Peyer's patch (tissue), 4 donors: ENCODE measurements around the gene AP5B1. TPM values are rescaled to one million over a fixed set of nuclear protein-coding genes. Genes with fewer than 3 reads are reported as not detected.

Source experiments
- DNase-seq, 3 donors: peaks; one replicate each; pipeline ENCODE4 v3.0.0-alpha.2; 2017 to 2019
- H3K27ac ChIP-seq, 4 donors: fragments of 200-600 bp; sonication (generic); one replicate each; pipeline ENCODE4 v1.5.1; 2016 to 2019
- H3K27me3 ChIP-seq, 2 donors: fragments of 200-600 bp; sonication (generic); one replicate each; pipeline ENCODE4 v1.5.1; 2019
- H3K36me3 ChIP-seq, 3 donors: fragments of 200-600 bp; sonication (generic); one replicate each; pipeline ENCODE4 v1.5.1; 2016 to 2019
- H3K4me1 ChIP-seq, 4 donors: fragments of 200-600 bp; sonication (generic); one replicate each; pipeline ENCODE4 v1.5.1; 2016 to 2019
- H3K4me3 ChIP-seq, 4 donors: fragments of 200-600 bp; sonication (generic); 1 replicate in 3 of 4; 2 replicates in 1 of 4; pipeline ENCODE4 v1.5.1; 2016 to 2019; ENCODE audit warnings: mild to moderate bottlenecking in 1 of 4
- H3K9me3 ChIP-seq, 4 donors: fragments of 200-600 bp; sonication (generic); one replicate each; pipeline ENCODE4 v1.5.1; 2016 to 2019; ENCODE audit warnings: mild to moderate bottlenecking in 1 of 4
- POLR2A ChIP-seq, 2 donors: fragments of 450-650 bp; IDR thresholded peaks; one replicate each; pipeline ENCODE4 v1.5.1; 2017; ENCODE audit warnings: antibody characterized with exemption in 2 of 2, mild to moderate bottlenecking in 2 of 2, moderate library complexity in 2 of 2
- total RNA-seq, 4 donors: library from RNA; depleted of rRNA; stranded (reverse); fragments of >200 nt; gene quantifications; one replicate each; pipeline ENCODE4 v1.1.0, GENCODE V29; 2016
- TF ChIP-seq, protein P1 (sequence below), 6 experiments: fragments of 450-650 bp in 4 of 6; fragments of 200-600 bp in 2 of 6; sonication (generic) in 1 of 6; IDR thresholded peaks; one replicate each; pipeline ENCODE4 v1.5.1; 2017 to 2019; ENCODE audit warnings: antibody characterized with exemption in 6 of 6, mild to moderate bottlenecking in 3 of 6, moderate library complexity in 1 of 6

Gene AP5B1
- total RNA-seq, 4 donors from 2014 or later, result 14.9 to 35.8 (median 35.0) TPM

DNA sequence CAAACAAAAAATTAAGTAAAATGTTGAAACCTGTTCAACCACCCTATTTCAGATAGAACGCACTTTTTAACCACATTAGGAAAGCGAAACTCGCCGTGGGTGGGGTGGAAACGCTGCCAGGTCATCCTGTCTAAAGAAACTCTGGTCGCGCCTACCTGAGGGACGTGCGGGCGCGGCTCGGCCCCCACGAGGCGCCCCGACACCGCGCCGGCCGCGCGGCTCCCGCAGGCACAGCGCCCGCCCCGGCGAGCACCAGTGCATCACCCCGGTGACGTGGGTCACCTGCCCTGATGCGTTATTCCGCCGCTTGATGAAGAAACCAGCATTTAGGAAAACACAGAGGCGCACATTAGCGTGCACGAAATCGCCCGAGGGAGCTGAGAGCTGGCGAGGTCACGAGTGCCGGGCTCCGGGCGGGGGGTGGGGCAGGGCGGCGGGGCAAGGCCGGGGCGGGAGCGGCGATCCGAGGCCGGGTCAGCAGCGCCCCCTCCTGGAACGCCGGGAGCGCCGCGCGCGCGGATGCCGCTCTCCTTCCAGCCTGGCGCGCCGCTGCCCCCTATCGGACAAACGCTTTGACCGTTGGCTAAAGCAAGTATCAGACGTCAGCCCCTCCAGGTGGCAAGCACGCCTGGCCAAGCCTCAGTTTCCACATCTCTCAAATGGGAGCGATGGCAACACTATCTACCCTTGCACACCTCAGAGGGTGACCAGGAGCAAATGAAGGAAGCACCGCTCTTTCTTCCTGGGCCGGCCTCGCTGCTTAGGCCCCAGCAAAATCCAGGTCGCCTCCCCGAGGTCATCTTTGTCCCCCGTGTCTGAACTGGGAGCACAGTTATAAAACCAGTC lies 37.3 kb upstream of the AP5B1 start:
- Histone ChIP-seq H3K9me3 (no peaks in the 10 kb centered on the region), H3K4me1 (peaks cover 0 to 20% (median 2%) of the 10 kb centered on the region in 4 donors), H3K27me3 (no peaks in the 10 kb centered on the region), H3K36me3 (no peaks in the 10 kb centered on the region), H3K4me3 (peak overlapping the region; percentile 41 to 73 (median 66)), H3K27ac (peak overlapping the region; percentile 57 to 90 (median 82))
- TF ChIP-seq POLR2A (IDR thresholded peaks at IDR 0.05), result no peak
- TF ChIP-seq, protein P1, sequence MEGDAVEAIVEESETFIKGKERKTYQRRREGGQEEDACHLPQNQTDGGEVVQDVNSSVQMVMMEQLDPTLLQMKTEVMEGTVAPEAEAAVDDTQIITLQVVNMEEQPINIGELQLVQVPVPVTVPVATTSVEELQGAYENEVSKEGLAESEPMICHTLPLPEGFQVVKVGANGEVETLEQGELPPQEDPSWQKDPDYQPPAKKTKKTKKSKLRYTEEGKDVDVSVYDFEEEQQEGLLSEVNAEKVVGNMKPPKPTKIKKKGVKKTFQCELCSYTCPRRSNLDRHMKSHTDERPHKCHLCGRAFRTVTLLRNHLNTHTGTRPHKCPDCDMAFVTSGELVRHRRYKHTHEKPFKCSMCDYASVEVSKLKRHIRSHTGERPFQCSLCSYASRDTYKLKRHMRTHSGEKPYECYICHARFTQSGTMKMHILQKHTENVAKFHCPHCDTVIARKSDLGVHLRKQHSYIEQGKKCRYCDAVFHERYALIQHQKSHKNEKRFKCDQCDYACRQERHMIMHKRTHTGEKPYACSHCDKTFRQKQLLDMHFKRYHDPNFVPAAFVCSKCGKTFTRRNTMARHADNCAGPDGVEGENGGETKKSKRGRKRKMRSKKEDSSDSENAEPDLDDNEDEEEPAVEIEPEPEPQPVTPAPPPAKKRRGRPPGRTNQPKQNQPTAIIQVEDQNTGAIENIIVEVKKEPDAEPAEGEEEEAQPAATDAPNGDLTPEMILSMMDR (IDR thresholded peaks at IDR 0.05), result peak; percentile 97 to 100 (median 99)
- DNase-seq, result peak; percentile 95 to 98 (median 98)

DNA sequence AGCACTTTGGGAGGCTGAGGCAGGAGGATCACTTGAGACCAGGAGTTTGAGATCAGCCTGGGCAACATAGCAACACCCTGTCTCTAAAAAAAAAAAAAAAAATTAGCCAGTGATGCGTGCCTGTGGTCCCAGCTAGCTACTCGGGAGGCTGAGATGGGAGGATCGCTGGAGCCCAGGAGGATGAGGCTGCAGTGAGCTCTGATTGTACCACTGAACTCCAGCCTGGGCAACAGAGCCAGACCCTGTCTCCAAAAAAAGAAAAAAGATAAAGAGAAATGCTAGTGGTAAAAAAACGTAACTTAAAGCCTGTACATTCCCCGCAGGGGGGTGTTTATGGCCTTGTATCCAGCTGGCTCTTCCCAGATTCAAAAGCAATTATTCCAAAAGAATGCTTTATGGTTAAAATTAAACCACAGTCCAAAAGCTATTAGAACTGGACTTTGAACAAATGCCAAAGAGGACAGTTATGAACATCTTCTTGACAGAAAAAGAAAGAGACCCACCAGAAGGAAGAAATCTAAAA lies 36.6 kb upstream of the AP5B1 start:
- peaks cover 0 to 15% (median 2%) of the 10 kb centered on the region in 4 donors for H3K4me1 ChIP-seq
- no peaks in the 10 kb centered on the region for H3K36me3 ChIP-seq
- H3K4me3 ChIP-seq, result peak overlapping the region; percentile 41 to 73 (median 66)
- H3K27me3 ChIP-seq, result no peaks in the 10 kb centered on the region
- no peak for TF ChIP-seq POLR2A (IDR thresholded peaks at IDR 0.05)
- TF ChIP-seq, protein P1 (IDR thresholded peaks at IDR 0.05), result no peak
- H3K27ac ChIP-seq, result peak overlapping the region; percentile 57 to 90 (median 82)
- DNase-seq, result no peak
- no peaks in the 10 kb centered on the region for H3K9me3 ChIP-seq

- no peaks in the 10 kb centered on the region for H3K9me3 ChIP-seq
- H3K4me3 ChIP-seq, result peak overlapping the region in 1 of 4 donors; percentile 68
- no peaks in the 10 kb centered on the region for H3K27me3 ChIP-seq
- peak overlapping the region in 1 of 4 donors; percentile 17 for H3K27ac ChIP-seq
- H3K36me3 ChIP-seq, result no peaks in the 10 kb centered on the region
- peaks cover 0 to 15% (median 2%) of the 10 kb centered on the region in 4 donors for H3K4me1 ChIP-seq
- TF ChIP-seq, protein P1 (IDR thresholded peaks at IDR 0.05), result no peak
- TF ChIP-seq POLR2A (IDR thresholded peaks at IDR 0.05), result no peak
- DNase-seq, result no peak
These were observed 35.9 kb upstream of the AP5B1 start for GRCh38 chr11:65816696-65817095.

DNA sequence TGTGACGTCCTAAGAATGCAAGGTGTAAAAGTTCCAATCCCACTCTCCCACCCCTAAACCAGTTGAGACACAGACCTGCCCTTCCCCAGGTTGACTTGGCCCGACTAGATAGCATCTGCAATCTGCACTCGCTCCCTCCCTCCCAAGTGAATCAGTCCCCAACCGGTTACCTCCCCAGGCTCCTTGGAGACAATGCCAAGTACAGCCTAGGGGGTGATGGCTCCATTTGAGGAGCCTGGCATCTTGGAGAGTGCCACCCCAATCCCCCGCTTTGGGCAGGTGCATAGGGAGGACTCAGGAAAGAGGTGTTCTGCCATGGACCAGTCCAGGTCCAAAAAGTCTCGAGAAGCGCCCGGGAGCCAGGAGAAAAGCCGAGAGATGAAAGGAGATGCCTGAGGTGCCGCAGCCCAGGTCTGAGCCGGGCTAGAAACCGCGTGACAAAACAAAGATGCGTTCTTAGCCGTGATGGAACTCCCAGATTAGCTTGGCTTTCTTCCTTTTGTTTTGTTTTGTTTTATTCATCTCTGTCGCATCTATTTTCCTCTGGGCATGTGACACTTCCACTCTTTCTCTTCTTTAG lies 34.3 kb upstream of the AP5B1 start:
- no peak overlapping the region for H3K27ac ChIP-seq

More for the DNA sequence above, 34.3 kb upstream of the AP5B1 start:
- H3K9me3 ChIP-seq, result no peaks in the 10 kb centered on the region
- H3K27me3 ChIP-seq, result no peaks in the 10 kb centered on the region
- no peak for TF ChIP-seq POLR2A (IDR thresholded peaks at IDR 0.05)
- TF ChIP-seq, protein P1 (IDR thresholded peaks at IDR 0.05), result no peak
- no peak for DNase-seq
- H3K36me3 ChIP-seq, result no peaks in the 10 kb centered on the region
- H3K4me3 ChIP-seq, result no peak overlapping the region
- H3K4me1 ChIP-seq, result peaks cover 0 to 15% (median 2%) of the 10 kb centered on the region in 4 donors
